Mucosa of descending colon (tissue), 3 donors: ENCODE measurements around the gene GALNT18. TPM values are rescaled to one million over a fixed set of nuclear protein-coding genes. Genes with fewer than 3 reads are reported as not detected.
A peak's percentile ranks its signal among the peaks of the same experiment; 100 is the strongest.

ENCODE experiments used
- ATAC-seq: fragments of 200-7000 bp; cut with Tn5 transposase; one replicate; pipeline ENCODE4 v1.9.1; 2020; ENCODE audit warnings: mild to moderate bottlenecking, moderate library complexity
- DNase-seq, 3 donors: peaks; one replicate each; pipeline ENCODE4 v3.0.0-alpha.2; 2020
- H3K36me3 ChIP-seq: fragments of 200-600 bp; one replicate; pipeline ENCODE4 v1.8.0; 2021; ENCODE audit warnings: low read depth, mild to moderate bottlenecking
- H3K4me1 ChIP-seq: fragments of 200-600 bp; one replicate; pipeline ENCODE4 v1.8.0; 2021; ENCODE audit warnings: low read depth, mild to moderate bottlenecking
- H3K4me3 ChIP-seq: fragments of 200-600 bp; one replicate; pipeline ENCODE4 v1.8.0; 2021; ENCODE audit warnings: mild to moderate bottlenecking
- H3K9me3 ChIP-seq: fragments of 200-600 bp; one replicate; pipeline ENCODE4 v1.8.0; 2021; ENCODE audit warnings: mild to moderate bottlenecking
- intact Hi-C, 2 donors: fragments of 100-400 bp; cut with DNase I in 1 of 2; cut with micrococcal nuclease in 1 of 2; formaldehyde crosslinking; loops; one replicate each; pipeline versions ENCODE4 v1.11.0 to v1.11.1; 2022; cut with DNase I, micrococcal nuclease
- total RNA-seq, 3 donors: library from RNA; stranded (reverse); fragmentation: NEBNext Ultra II Directional in 2 of 3; extraction: Animal tissue kit (Norgen Biotek cat#: 25700) in 2 of 3; gene quantifications; one replicate each; pipeline versions ENCODE4 v1.2.1 to v1.2.4, GENCODE V29; 2021 to 2023
- TF ChIP-seq, protein P1 (sequence below): fragments of 200-600 bp; IDR thresholded peaks from one replicate; pipeline ENCODE4 v1.8.0; 2022; ENCODE audit warnings: antibody characterized with exemption, mild to moderate bottlenecking
- donor health status: DM: no; HTN: no; CAD: no; lungs with moderate emphysema.
- donor health status: DM: no; HTN: no; CAD: no.
- donor health status: DM: no; HTN: yes; CAD: no.

GALNT18 gene
- total RNA-seq, 3 donors from 2014 or later = 2.0 to 27.8 (median 5.4) TPM

DNA sequence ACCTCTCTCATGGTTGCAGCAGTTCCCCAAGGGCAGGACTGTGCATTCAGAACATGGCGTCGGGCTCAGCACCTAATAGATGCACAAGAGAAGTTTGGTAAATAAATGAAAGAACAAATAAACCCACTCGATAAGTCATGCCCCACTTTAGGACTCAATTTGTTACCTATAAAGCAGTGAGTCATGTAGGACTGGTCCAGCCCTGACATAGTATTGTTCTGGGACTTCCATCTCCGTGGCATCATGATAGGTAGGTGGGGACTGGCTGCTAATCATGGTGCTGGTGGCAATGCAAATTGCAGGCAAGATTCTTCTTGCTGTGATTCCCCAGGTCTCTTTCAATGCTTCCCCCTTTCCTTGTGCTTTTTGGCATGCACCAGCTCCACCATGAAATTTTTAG lies 150.6 kb downstream of the GALNT18 start:
- Histone ChIP-seq H3K4me3 (no peak overlapping the region), H3K36me3 (no peaks in the 10 kb centered on the region), H3K9me3 (no peaks in the 10 kb centered on the region), H3K4me1 (no peaks in the 10 kb centered on the region)
- TF ChIP-seq, protein P1, sequence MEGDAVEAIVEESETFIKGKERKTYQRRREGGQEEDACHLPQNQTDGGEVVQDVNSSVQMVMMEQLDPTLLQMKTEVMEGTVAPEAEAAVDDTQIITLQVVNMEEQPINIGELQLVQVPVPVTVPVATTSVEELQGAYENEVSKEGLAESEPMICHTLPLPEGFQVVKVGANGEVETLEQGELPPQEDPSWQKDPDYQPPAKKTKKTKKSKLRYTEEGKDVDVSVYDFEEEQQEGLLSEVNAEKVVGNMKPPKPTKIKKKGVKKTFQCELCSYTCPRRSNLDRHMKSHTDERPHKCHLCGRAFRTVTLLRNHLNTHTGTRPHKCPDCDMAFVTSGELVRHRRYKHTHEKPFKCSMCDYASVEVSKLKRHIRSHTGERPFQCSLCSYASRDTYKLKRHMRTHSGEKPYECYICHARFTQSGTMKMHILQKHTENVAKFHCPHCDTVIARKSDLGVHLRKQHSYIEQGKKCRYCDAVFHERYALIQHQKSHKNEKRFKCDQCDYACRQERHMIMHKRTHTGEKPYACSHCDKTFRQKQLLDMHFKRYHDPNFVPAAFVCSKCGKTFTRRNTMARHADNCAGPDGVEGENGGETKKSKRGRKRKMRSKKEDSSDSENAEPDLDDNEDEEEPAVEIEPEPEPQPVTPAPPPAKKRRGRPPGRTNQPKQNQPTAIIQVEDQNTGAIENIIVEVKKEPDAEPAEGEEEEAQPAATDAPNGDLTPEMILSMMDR = no peak
- ATAC-seq = no peak
- intact Hi-C loops = no loop called here
- no peak for DNase-seq

DNA sequence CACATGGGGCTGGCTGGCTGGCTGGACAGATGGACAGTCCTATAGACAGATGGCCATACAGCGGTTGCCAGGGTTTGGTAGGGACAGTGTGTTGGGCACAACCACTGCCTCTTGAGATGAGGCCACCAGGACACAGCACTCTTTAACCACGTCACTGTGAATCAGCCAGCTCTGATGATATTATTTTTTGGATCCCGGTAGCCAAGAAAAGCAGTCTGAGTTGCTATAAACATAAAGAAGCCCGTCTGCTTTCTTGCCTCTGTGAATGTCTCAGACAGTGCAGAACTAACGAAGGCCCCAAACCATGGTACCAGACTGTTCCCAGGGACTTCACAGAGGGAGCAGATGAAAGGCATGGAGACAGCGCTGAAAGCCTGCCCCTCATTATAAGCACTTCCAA lies 152.9 kb downstream of the GALNT18 start:
- Histone ChIP-seq H3K36me3 (no peaks in the 10 kb centered on the region), H3K4me3 (no peak overlapping the region), H3K4me1 (no peaks in the 10 kb centered on the region), H3K9me3 (no peaks in the 10 kb centered on the region)
- intact Hi-C loops = no loop called here
- TF ChIP-seq, protein P1 = no peak
- ATAC-seq (peak; percentile 15), DNase-seq (no peak)

DNA sequence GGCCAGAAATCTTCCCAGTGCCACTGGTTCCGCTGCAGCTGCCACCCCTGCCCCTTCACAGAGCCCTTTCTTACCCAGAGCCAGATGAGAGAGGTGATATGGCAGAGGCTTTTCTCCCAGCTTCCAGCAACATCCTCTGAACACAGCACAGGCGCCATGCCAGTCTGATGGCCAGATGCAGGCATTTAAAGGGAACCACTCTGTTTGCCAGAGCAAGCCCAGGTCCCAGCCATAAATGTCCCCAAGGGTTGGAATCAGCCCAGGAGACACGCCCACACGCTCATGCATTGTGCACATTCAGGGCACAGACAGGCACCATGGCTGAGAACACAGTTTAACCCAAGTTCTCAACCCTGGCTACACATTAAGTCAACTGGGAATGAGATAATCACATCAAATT lies 154.5 kb downstream of the GALNT18 start:
- H3K36me3 ChIP-seq = no peaks in the 10 kb centered on the region
- intact Hi-C loops = no loop called here
- H3K4me1 ChIP-seq = no peaks in the 10 kb centered on the region
- ATAC-seq = peak; percentile 77
- TF ChIP-seq, protein P1 = no peak
- no peaks in the 10 kb centered on the region for H3K9me3 ChIP-seq
- peak in 2 of 3 donors; percentile 64 to 67 for DNase-seq
- H3K4me3 ChIP-seq = no peak overlapping the region

DNA sequence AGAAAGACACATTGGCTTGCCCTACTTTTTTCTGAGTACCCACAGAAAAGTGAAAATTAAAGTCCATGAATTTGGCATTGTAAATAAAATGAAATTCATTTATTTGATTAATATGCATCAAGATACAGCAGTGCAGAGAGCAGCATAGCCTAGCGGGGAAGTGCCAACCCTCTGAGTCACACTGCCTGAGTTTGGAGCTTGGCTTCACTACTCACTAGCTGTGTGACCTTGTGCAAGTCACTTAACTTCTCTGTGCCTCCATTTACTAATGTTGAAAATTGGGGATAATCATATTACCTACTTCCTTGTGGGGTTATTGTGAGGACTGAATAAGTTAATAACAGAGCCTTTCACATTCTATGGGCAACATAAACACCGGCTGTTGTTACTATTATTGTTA lies 157.2 kb downstream of the GALNT18 start:
- ATAC-seq = no peak
- no peak overlapping the region for H3K4me3 ChIP-seq
- TF ChIP-seq, protein P1 = no peak
- no peak for DNase-seq
- intact Hi-C loops = no loop called here
- no peaks in the 10 kb centered on the region for H3K36me3 ChIP-seq
- no peaks in the 10 kb centered on the region for H3K4me1 ChIP-seq
- H3K9me3 ChIP-seq = no peaks in the 10 kb centered on the region

DNA sequence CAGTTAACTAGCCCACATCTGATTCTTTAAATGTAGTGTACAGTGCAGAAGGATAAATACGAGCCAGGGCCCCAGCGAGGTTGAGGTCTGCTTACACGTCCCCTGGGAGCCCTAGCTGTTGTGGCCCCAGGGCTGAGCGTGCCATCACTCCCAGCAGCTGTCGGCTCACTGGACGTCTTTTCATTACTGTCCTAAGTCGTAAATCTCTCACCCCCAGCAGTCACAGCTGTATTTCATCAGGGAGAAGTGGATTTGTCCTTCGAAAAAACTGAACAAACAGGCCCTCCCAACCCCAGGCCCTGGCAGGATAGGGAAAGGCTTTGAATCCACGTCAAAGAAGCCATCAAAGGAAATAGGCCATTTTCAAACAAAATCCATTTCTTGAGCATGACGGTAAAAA lies 158.4 kb downstream of the GALNT18 start:
- TF ChIP-seq, protein P1 = no peak
- no peaks in the 10 kb centered on the region for H3K9me3 ChIP-seq
- DNase-seq = no peak
- no peak for ATAC-seq
- H3K4me3 ChIP-seq = no peak overlapping the region
- no peaks in the 10 kb centered on the region for H3K36me3 ChIP-seq
- H3K4me1 ChIP-seq = no peaks in the 10 kb centered on the region
- intact Hi-C loops = no loop called here

DNA sequence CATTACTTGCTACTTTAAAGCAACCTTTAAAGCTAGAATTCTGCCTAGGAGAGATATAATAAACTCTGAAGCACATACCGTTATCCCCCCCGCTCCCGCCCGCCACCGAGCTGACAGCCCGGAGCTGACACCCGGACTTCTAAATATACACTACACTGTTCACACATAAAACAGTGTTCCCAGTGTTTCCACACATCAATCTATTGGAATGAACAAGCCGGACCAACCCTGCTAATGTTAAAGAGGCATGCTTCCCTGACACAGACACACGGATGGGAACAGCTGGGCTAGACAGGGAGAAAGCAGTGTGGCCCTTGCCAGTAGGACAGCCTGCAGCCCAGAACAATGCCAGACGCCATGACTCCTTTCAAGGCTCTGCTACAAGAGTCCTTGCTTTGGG lies 160.3 kb downstream of the GALNT18 start:
- H3K4me1 ChIP-seq = no peaks in the 10 kb centered on the region
- ATAC-seq (peak; percentile 7), DNase-seq (no peak)
- no peaks in the 10 kb centered on the region for H3K36me3 ChIP-seq
- no peaks in the 10 kb centered on the region for H3K9me3 ChIP-seq
- TF ChIP-seq, protein P1 = no peak
- intact Hi-C loops = no loop called here
- H3K4me3 ChIP-seq = no peak overlapping the region
